Muscle of arm (tissue), 12 donors: Measurements from ENCODE around the gene C9. TPM values are rescaled to one million over a fixed set of nuclear protein-coding genes. Genes with fewer than 3 reads are reported as not detected.
"Not testable (repeated sequence)": the region's sequence is repeated elsewhere in the genome, so short reads cannot be mapped to it uniquely, and the experiment has no call there.

Experiments
- DNase-seq: peaks from one replicate; pipeline ENCODE4 v3.0.0-alpha.2; 2013
- polyA plus RNA-seq, 12 donors: library from polyadenylated mRNA; unstranded; fragments of 120-200 nt; gene quantifications; one replicate each; pipeline ENCODE4 v1.2.1, GENCODE V29; 2013; ENCODE audit not compliant: insufficient read length in 12 of 12

C9 gene
- polyA plus RNA-seq, 12 donors: 0.22 to 0.81 (median 0.41) TPM; not detected in 2

DNA sequence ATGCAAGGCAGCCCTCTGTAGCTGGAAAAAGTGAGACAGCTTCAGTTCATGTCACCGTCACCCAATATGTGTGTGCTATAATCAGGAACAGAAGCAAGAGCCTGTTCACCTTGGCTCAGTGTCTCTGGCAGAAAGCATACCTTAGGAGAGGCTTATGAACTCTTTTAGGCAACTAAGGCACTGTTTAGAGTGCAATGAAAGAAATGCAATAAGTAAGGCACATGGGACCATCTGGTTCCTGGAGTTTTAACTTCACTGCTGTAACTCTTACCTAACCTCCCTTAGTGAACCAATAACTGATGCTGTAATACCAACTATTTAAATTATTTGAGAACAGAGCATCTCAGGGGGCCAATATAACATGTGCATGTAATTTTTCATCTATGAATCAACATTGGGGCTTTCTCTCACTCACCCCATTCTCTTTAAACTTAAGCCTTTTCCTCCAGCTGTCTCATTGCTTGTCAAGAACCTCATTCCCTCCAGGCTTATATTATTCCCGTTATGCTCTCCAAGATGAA, 32.4 kb downstream of the C9 start:
- peak; percentile 86 for DNase-seq

DNA sequence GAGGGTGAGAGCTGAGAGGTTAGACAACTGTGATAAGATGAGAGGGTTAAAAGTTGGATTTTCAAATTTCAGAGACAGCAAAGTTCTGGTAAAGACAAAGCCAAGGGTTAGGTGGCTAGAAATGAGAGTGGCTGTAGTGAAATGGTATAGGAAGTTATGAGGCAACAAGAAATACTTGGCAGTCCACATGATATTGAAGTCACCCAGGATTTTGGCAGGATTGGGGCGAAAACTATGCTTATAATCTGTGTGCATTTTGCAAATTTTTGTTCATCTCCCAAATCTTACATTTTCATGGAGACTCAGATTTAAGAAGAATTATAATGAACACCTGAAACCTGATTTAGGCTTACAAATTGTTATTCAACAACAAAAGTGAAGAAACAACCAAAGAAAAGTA, 35.6 kb downstream of the C9 start:
- no peak for DNase-seq

DNA sequence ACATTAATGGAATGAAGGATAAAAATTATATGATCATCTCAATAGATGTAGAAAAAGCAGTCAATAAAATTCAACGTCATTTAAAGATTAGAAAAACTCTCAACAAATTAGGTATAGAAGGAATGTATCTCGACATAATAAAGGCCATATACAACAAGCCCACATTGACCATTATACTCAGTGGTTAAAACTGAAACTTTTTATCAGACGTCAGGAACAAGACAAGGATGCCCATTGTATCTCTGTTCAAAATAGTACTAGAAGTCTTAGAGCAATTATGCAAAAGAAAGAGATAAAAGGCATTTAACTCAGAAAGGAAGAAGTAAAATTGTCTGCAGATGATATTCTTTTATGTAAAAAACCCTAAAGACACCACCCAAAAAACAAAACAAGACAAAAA, 40.8 kb downstream of the C9 start:
- DNase-seq: no peak

DNA sequence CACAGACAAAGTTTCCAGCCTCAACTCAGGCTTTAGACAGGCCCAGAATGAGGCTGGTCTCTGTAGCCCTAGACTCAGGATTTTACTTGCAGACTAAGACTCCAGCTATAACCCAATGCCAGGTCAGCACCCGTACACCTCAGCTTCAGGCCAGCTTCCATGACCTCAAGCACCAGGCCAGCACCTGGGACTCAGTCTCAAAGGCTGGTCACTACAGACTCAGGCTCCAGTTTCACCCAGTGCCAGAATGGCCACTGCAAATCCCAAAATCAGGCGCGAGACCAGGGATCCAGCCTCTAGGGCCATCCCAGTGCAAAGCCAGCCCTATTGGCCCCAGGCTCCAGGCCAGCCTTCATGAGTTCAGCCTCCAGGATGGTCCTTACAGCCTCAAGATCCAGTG, 44.9 kb downstream of the C9 start:
- no peak for DNase-seq

DNA sequence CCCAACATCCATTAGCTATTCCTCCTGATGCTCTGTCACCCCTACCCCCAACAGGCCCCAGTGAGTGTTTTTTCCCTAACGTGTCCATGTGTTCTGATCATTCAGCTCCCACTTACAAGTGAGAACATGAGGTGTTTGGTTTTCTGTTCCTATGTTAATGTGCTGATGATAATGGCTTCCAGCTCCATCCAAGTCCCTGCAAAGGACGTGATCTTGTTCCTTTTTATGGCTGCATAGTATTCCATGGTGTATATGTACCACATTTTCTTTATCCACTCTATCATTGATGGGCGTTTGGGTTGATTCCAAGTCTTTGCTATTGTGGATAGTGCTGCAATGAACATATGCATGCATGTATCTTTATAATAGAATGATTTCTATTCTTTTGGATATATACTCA, 47.8 kb downstream of the C9 start:
- DNase-seq: not testable (repeated sequence)

DNA sequence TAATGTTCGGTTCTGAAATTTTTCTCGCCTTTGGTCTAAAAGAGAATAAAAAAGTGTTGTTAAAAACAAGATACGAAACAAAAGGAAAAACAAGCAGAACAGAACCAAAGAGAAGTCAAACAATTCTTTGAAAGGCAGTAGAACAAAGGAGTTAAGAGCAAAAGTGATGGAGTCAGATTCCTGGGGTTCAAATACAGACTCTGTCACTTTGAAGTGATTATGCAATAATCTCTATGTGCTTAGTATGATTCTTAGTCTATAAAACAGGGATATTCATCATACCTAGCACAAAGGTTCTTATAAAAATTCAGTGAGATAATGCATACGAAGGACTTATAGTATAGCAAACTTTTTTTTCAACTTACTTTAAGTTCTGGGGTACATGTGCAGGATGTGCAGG, 48.3 kb downstream of the C9 start:
- DNase-seq: no peak

DNA sequence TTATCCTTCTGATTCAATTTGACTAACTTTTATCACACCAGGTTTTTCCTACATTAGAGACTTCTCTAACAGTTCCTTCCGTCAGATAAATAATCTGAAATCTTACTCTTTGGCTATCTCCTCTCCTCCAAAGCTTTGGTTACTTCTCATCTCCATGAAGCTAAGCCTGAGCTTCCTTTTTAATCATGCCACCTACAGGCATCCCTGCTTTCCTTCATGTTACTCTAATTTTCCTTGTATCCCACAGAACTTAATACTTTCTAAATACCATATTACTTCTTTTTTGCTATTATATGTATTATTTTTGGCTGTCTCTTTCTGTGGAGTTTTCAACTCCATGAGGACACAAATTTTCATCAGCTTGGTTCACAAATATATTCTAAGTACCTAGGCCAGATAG, 49.7 kb downstream of the C9 start:
- no peak for DNase-seq

DNA sequence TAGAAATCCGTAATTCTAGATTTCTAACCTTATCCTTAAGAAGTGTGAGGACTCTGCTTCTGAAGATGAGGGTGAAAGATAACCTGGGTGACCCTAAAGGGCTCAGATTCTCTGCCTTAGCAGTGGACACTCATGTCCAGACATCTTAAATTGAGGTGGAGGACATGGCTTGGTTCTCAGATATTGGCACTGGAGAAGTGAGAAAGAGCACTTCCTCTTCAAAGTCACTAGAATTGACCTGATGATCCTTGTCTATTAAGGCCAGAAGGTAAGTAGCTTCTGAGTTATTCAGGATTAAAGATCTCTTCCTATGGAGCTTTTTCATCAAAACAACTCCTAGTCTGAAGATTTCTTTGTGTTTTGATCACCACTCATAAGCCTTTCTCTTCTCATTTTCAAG, 54.8 kb downstream of the C9 start:
- no peak for DNase-seq

DNA sequence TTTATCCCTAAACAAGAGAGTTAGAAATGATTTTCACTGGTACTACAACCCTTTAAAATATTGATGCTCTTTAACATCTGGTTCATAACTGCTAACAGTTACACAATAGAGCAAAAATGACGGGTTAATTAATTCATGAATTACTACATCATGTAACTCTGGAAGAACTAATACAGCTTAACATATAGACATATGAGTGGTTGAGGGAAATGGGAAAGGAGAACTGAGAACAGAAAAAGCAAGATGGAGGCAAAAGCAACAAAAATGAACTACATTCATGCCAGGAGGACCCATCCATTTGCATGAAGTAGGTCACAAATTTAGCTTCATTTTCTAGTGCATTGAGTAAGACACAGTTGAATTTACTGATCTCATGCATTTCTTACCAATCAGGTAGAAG, 61.8 kb downstream of the C9 start:
- no peak for DNase-seq

DNA sequence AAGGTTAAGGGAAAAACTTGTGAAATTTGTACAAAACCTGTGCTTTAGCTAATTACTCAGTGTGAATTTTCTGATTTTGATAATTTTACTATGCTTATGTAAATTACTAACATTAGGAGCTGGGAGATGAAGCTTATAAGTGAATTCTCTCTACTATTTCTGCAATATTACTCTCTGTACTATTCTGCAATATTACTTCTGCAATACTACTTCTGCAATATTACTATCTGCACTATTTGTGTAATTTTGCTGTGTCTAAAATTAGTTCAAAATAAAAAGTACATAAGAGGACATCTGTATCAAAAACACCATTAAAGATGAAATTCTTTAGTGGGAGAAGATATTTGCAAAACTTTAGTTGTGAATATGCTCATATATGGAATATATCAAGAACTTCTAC, 62.9 kb downstream of the C9 start:
- no peak for DNase-seq

DNA sequence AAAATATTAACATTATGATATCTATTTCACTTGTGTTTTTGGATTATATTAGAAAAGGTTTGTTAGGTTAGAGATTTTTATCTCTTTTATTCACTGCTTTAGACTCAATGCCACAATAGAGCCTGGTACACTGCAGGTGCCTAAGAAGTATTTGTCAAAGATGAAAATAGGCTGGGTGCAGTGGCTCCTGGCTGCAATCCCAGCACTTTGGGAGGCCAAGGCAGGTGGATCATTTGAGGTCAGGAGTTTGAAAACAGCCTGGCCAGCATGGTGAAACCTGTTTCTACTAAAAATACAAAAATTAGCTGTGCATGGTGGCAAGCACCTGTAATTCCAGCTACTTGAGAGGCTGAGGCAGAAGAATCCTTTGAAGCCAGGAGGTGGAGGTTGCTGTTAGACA, 64.3 kb downstream of the C9 start:
- no peak for DNase-seq

DNA sequence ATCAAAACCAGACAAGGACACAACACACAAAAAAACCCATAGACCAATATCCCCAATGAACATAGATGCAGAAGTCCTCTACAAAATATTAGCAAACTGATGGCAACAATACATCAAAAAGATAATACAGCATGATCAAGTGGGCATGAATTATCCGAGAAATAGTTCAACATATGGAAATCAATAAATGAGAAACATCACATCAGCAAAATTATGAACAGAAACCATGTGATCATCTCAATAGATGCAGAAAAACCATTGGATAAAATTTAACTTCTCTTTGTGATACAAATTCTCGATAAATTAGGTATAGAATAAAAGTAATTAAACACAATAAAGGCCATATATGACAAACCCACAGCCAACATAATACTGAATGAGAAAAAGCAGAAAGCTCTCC, 69.6 kb downstream of the C9 start:
- DNase-seq: no peak

DNA sequence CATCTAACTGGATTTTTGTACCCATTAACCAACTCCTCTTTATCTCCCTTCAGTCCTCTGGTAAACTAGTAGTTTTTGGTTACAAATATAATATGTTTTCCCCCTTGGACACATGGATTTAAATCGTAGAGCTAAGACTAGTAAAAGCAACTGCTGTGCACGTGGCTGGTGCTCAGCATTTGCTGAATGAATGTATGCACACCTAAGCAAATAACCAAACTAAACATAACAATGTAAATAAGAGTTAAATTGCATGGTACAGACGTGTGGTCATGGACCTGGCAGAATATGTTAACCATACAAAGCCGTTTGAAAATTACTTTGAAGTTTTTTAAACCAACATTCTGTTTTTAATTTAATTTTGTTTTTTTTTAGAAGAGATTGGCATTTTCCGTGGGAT, 79.7 kb downstream of the C9 start:
- no peak for DNase-seq

DNA sequence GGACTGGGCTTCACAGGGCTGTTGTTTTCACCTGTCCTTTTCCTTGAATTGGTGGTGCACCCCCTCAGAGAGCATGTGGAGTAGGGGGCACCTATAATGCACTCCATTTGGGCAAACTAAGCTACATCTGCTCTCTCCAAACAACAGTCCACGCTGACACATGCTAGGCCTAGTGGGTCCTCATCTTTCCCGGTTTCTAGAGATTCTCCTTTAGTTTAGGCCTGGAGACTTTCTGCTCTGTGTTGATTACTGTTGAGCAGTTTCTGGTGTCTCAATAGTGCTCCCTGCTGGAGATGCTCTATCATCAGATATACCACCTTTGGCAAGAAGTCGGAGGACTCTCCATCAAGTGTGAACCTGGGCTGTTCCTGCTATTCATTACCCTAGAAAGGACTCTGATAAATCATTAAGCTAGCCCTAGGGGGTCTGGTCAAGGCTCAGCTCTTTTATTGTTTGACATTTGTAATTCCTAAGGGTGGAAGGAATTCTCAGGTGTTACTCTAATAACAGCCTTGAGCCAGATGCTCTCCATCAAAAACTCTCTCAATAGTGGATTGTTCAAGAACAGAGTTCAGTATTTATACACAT, 81.0 kb downstream of the C9 start:
- peak; percentile 49 for DNase-seq

DNA sequence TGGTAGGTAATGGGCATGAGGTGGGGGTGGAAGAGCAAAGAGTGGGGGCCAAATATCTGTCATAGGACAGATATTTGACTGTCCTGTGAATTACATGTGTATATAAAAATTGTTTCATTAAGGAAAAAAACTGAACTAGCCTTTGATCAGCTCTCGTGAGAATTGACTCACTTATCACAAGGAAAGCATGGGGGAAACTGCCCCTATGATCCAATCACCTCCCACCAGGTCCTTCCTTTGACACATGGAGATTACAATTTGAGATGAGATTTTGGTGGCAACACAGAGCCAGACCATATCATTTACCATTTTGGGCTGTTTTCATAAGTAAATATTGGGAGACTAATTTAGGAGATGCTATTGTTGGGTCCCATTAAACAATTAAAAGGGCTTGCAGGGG, 81.7 kb downstream of the C9 start:
- DNase-seq: no peak

DNA sequence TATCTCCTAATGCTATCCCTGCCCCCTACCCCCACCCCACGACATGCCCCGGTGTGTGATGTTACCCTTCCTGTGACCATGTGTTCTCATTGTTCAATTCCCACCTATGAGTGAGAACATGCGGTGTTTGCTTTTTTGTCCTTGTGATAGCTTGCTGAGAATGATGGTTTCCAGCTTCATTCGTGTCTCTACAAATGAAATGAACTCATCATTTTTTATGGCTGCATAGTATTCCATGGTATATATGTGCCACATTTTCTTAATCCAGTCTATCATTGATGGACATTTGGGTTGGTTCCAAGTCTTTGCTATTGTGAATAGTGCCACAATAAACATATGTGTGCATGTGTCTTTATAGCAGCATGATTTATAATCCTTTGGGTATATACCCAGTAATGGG, 88.4 kb downstream of the C9 start:
- DNase-seq: not testable (repeated sequence)

DNA sequence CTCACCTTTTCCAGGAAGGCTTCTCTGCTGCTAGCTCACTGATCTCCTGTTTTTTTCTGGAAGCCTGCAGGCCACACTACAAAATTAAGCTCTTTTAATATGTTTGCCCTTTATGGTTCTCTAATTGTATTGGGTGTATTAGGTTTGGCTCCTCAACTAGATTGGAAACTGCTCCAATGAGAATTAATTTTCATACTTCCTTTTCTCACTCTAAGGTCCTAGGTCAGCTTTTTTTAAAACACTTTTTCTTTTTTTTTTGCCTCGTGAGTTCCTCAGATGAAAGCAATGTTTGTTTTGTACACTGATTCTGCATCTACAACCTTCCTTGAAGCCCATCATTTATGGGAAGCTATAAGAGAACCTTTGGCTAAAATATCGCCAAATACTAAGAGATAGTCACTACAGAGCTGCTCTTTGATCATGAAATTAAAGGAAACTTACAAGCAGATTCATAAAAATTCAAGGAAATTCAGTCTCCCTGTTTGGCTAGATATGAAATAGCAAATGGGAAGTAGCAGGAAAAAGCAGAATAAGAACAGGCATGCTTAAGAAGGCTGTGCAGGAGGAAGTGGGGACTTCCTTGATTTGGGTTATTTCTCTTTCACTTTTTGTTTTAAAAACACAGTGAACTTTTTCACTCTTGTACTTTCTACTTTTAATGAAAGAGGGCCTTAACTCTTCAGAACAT, 89.8 kb downstream of the C9 start:
- no peak for DNase-seq

DNA sequence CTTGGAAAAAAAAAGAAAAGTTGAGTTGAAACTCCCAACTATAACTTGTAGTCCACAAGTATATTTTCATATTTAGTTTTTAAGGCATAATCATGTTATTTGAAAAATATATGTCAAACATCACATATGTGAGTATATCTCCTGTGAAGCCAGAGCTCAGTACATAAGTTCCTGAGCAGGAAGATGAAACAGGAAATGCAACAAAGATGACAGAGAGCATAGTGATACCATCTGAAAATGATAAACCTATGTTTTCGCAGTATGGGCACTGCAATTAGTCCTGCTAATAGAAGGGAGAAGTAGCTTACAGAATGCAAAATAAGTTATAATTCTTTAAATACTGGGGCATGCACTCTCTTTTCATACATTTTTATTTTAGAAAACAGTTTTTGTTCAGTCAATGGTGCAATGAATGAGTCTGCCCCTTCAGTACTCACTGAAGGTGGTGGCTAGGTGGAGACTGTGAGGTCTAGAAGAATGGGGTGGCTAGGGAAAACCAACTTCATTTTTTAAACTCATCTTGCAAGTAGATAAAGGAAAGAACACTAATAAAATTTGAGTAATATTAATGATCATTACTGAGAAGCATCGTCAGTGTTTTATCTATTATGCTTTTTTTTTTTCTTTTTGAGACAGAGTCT, 90.9 kb downstream of the C9 start:
- DNase-seq: no peak

DNA sequence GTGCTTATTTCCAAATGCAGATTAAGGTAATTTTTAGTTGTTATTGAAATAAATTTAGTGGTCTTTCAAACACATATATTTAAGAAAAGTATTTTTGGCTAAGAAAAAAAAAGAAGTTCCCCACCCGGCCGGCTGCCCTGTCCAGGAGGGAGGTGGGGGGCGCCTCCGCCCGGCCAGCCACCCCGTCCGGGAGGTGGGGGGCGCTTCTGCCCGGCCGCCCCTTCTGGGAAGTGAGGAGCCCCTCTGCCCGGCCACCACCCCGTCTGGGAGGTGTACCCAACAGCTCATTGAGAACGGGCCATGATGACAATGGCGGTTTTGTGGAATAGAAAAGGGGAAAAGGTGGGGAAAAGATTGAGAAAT, 91.4 kb downstream of the C9 start:
- DNase-seq: not testable (repeated sequence)

DNA sequence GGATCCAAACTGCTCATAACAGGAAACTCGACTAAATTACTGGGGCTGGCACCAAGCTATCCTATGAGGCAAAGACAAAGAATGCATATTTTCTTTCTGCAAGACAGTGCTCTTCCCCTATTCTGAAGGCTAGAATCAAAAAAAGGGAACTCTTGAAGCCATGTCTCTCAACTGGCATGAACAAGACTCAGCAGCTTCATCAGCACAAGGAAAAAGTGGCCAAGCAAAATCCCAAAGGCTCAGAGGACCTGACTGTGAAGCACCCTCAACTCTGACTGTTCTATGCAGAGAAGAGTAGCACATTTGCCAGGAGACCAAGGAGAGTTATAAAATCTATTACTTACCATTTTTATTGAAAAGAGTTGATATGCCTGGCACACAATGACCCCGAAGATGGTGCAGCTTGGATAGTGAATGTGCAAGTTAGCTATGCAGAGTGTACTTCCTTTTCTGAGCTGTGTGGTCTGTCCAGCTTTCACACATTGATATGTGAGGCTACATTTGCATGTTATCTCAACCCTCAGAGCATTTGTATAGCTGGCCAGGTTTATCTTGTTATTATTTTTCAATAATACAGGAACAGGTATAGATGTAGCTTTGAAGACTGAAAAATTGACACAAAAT, 94.0 kb downstream of the C9 start:
- no peak for DNase-seq

DNA sequence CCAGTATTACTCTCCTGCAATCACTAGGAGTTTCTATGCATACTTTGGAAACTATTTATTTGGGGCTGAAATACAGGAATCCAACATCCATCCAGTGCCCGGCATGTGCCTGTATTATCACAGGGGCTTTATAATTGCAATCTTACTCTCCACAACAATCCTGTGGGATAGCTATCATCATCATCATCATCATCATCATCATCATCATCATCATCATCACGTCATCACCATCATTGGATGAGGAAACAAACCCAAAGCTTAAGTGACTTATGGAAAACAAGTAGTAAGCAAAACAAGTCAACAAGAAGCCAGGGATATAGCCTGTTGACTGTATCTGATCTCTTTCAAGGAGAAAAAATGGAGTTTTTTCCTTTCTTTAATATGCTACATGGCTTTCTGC, 97.1 kb downstream of the C9 start:
- DNase-seq: no peak

DNA sequence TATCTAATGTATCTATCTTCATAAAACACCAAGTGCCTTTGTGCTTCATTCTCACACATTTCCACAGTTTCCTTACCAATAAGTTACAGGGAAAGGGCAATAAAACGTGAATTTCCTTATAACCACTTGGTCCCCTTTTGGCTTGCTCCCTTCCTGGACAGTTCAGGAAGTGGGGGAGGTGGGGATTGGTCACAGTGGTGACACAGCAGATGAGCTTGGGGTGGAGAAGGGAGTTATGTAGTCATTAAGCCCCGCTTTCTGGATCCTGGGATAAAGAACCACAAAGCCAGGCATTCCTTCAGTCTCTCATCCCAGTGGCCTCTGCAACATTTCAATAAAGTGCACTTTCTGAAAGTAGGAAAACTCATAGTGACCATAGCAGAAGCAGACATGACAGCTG, 97.9 kb downstream of the C9 start:
- no peak for DNase-seq

DNA sequence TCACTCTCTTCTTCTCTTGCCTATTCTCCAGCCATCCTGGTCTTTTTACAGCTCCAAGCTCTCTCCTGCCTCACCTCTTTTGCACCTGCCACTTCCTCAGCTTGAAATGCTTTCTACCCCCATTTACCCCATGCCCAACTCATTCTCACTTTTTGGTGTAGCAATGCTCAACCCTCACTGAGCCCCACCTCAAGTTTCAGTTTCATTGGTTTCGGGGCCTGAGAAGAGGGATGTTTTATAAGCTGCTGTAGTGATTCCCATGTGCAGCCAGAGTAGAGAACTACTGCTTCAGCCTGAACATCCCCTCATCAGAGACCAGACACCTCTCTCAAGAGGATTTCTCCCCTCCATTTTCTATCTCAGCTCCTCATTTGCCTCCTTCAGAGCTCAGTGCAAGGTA, 99.8 kb downstream of the C9 start:
- no peak for DNase-seq
